CMK (cell line): ENCODE results near the gene ESF1.
"Not testable (repeated sequence)": the region's sequence is repeated elsewhere in the genome, so short reads cannot be mapped to it uniquely, and the experiment has no call there.

ENCODE experiments used
- DNase-seq: peaks from one replicate; pipeline ENCODE4 v3.0.0-alpha.2; 2010; ENCODE audit warnings: low read depth

The ESF1 gene

DNA sequence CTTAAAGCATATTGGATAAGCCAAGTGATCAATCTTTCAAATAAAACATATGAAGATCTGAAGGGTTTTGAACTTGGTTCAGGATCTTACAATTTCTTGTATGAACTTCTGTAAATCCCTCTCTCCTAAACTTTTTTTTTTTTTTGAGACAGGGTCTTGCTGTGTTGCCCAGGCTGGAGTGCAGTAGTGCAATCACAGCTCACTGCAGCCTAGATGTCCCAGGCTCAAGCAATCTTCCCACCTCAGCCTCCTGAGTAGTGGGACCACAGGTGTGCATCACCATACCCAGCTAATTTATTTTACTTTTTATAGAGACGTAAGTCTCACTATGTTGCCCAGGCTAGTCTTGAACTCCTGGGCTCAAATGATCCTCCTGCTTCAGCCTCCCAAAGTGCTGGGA is 46.5 kb downstream of the ESF1 start:
- not testable (repeated sequence) for DNase-seq

DNA sequence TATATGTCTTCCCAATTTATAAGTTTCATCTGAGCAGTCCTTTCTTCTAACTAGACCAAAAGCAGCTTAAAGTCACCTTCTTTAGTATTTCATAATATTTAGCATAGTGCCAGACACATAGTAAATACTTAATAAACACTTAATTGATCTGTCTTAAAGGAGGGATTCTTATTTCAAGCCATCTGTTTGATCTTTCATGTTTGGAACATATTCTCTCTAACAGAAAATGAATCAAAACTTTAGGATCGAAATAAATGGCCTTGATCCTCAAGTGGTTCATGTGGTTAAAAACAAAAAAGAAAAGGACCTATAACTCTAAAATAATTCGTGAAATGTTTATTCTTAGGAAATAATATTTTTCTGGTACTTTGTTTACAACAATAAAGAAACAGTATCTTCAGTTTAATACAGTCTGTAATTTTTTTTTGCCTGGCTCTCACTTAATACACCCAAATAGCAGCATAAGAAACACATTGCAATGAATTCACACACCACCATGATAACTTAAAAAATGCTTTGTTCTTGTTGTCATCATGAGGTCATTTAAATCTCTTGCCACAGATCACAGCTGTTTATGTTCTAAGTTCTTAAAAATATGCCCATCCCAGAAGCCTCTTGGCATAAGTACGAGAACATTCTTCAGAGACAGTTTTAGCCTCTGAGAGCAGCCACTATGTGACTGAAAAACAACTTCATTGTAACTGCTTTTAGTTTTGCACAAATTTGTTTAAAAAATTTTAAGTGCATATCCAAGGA is 48.1 kb downstream of the ESF1 start:
- DNase-seq, result no peak

DNA sequence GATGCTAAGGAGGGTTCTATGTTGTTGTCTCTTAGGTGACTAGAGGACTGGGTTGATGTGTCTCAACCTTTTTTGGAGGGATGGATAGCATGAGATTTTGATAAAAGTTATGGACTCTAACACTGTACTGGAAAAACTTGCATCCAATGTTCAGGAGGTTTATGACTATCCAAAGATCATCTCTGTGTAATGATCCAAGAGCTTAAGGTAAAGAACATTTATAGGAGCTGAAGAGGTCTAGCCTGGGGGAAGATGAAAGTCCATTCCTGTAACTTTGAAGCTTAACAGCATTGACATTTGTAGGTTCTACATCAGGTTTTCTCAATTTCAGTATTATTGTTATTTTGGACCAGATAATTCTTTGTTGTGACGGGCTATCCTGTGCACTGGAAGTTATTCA is 48.9 kb downstream of the ESF1 start:
- DNase-seq, result no peak

DNA sequence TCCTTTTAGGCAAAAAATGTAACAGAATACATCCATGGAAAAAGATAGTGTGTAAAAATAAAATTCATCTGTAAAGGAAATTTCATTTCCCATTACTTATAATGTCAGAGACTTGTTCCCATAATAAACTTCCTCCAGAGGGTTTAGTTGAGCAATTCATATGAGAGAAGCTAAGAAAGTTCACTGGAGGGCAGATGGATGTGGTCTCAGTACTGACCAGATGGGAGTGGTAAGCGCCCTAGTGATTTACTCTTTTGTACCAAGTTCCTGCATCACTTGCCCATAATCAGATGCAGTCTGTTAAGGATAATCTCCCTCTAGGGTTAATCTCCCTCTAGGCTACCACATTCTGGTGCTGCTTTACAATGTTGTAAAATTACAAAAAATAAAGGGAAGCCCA is 61.7 kb downstream of the ESF1 start:
- DNase-seq, result no peak

DNA sequence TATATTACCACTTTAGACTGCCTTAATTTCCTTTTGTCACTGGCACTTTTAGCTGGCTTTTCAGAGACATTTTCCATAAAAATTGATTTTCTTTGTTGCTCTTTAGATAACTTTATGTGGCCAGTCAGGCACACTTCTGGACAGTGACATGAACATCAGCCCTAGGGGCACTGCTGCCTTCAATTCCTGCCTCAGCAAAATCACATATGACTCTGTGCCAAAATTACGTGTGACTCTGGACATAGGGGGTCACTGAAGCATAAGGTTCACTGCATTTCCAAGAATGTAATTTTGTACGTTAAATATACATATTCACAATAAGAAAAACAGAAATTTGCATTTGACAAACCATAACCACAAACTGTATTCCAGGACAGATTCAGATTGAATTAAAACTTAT is 66.5 kb downstream of the ESF1 start:
- no peak for DNase-seq

DNA sequence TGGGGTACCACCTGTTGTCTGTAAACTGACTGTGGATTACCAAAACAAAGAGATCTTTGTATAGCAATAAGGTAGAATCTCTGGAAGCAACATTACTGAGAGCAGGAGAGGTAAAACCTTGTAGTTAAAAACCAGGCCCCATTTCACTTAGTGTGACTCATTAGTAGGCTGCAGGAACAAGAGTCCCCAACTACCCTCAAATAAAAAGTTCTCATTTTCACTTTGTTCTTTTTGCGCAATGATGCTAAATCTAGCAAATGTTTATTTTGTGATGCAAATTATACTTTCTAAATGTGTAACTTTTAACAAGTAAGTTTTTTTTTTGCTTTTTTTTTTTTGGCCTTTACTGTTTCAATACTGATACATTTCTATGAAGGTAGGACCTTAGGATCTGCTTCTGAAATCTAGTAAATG is 67.1 kb downstream of the ESF1 start:
- no peak for DNase-seq

DNA sequence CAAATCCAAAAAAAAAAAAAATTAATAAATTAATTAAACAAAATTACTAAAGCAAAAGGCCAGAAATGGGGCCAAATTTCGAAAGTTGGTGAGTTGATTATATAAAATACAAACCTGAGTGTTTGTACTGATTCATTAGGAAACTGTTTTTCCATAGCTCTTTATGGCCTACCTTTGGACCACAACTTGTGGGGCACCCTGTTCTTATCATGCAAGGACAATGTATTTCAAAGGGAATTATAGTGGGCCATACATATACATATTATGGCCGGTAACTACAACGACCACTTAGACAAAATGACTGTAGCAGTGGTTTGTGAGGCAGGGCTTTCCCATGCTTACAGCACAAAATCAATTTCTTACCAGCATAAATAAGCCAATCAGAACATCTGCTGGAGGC is 69.5 kb downstream of the ESF1 start:
- no peak for DNase-seq

DNA sequence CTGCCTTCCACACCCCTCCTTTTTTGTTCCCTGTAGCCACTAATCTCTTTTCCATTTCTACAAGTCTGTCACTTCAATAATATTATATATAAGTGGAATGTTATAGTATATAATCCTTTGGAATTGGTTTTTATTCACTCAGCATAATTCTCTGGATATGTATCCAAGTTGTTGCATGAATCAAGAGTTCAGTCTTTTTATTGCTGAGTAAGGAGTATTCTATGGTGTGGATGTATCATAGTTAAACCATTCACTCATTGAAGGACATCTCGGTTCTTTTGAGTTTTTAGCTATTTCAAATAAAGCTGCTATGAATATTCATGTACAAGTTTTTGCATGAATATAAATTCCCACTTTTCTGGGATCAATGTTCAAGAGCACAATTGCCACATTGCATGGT is 76.5 kb downstream of the ESF1 start:
- DNase-seq, result no peak

DNA sequence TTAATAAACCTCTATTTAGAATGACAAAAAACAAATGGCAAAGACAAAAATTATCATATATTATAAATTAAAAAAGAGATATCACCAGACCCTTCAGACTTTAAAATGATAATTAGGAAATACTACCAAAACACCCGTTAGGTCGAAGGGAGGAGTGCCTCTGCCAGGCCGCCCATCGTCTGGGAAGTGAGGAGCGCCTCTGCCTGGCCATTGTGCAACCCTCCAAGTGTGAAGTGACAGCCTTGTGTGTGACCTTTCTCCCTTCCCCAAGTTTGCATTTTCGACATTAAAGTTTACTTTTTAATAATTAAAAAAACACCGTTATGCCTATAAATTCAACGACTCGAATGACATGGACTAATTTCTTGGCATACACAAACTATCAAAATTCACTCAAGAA is 81.5 kb downstream of the ESF1 start:
- no peak for DNase-seq

DNA sequence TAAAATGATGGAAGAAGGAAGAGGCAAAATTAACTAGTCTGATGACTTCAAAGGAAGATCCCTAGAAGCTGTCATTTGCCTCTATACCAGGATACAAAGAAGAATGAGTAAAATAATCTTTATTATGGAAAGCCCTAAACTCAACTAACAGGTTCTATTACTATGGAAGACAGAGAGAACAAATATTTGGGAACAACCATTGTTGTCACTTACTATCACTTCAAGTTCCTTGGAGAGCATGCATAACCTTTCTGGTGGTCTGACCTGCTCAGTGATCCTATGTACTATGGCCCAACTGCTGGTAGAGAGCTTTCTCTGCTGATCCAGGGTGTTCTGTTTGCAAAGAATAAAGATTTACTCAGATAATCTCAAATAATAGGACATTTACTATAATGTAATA is 83.2 kb downstream of the ESF1 start:
- no peak for DNase-seq

DNA sequence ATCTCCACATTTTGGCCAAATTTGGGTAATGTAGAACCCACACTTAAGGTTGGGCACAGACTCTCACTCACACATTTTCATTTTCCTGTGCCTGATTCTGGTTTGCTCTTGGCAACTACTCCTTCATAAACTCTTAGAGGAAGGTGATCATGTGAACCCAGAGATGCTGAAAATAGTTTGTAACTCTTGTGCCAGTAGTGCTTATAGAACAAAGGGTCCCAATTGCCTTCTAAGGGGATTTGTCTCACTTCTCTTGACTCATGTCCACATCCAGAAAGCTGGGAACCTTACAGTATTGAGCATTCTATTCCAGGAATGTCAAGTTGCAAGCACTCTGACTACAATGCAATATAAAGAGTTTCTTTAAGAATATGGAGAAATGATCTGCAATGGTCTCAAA is 84.0 kb downstream of the ESF1 start:
- no peak for DNase-seq

DNA sequence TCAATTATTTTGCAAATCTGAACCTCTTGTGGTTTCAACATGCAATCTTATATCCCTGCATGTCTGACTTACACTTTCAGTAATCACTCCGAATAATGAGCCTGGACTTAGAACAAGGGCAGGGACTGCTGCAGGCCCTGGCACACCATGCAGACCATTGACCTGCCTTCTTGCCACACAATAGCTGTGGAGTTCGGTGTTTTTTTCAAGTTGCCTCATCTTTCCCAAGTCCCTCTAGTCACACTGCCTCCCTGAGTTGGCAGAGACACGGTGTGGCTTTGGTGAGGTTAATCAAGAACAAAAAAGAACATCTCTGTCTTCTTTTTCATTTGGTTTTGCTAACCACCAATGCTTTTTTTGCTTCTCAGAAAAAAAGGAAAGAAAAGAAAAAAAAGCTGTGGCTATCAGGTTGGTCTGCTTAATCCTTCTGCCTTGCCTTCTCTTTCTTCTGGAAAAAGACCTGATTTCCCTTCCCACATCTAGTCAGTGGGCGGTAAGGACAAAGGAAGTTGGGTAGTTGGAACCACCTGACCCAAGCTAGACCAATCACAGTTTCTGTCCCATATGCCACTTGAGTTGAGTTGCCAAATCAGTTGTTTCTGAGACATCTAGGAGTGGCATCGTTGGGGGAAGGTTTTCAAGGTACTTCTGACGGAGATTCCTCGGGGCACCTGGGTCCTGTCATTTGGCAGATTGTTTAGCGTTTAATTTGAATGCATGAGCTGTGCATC is 90.1 kb downstream of the ESF1 start:
- no peak for DNase-seq

DNA sequence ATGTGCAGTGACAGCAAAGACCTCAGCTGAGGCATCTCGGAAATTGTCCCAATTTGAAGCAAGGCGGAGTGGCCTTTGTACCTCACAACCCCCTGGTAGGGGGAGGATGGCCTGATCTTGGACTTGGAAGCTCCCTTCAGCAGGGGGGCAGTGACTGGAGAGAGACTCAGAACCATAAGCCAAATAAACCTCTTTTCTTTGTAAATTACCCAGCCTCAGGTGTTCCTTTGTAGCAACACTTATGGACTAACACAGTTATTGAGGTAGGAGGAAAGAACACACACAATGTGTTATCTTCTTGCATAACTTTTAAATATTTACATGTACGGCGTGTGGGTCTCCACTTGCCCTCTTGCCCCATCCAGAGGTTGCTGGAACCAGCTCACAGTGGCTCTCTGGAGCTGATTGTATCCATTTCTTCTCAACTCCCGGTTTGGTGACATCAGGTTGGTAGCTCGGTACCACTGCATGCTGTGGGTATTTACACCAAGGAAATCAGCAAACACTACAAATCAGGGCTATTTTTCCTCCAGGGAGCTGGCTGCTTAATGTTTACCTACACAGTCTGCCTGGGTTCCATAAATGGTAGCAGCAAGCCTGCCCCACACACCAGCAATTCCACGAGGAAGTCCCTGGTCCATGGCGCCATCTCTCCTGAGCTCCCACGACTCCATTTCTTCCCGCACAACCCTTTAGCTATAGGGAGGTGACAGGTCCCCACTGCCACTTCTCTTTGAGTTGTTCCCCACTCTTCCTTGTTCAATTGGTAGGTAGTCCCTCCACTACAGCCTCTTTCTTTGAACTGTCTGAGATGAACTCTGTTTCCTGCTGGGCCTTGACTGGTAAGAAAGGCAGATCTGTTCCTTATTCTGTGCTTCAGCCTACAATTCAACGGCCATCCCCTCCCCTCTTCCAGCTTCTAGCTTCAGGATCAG is 91.7 kb downstream of the ESF1 start:
- DNase-seq, result no peak

DNA sequence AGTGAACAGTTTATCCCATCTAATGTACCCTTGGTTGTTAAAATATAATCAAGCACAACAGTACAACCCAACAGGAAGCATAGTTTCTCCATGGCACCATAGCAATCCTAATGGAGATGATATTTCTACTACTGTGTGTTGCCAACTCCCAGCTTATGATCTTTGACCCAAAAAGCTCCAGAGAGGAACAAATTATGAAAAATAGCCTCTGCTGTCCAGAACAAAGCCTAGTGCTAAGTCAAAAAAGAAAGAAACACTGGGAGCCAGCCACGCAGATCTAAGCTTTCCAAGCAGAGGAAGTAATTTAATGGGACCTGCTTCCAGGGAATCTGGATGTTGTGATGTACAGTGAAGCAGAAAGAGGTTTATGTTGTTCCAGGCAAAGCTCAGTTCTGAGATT is 93.8 kb downstream of the ESF1 start:
- DNase-seq, result no peak

DNA sequence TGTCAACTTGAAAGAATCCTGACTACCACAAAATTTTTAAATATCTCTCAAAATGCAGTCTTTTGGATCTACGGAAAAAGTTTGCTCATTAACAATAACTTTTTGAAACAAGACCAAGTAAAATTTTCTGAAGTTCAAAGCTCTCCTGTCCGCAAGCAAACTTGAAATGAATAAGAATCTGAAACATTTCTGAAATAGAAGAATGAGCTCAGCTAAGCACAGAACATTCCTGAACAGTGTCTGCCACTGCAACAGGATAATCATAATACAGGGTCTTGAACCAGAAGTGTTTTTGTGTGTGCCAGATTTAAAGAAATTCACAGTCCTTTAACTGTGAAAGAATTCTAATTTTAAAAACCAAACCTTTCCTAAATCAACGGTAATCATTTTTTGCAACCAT is 96.9 kb downstream of the ESF1 start:
- DNase-seq, result no peak

DNA sequence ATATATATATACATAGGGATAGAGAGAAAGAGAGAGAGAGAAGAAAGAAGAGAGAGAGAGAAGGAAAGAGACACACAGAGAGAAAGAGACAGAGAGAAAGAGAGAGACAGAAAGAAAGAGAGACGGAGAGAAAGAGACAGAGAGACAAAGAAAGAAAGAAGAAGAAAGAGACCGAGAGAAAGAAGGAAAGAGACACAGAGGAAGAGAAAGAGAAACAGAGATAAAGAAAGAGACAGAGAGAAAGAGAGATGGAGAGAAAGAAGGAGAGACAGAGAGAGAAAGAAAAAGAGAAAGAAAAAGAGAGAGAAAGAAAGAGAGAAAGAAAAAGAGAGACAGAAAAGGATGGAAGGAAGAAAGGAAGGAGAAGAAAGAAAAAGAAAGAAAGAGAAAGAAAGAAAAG is 99.1 kb downstream of the ESF1 start:
- DNase-seq, result no peak

DNA sequence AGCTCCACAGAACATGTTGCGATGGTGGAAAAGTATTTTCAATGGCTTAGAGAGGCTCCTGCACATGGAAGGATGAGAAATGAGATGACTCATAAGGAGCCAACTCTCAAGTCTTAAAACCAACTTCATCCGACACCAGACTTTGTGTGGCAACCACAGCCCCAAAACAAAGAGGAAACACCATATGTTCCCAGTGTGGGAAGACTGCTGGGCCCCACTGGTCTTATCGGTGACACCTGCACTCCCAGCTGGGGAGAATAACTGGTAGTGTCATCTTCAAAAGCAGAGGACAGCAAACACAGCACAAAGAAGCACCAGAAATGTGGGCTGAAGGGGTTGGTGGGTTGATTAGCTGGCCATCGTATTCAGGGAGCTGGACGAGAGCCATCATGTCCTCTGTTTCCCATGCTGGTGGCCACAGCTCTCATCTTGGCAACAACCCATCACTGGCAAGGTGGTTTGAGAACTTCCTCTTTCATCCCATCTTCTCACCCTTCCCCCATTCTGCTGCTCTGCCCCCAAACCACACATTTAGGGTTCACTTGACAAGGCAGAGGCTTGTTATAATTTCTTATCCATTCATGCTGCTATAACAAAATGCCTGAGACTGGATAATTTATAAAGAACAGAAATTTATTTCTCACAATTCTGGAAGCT is 100.0 kb downstream of the ESF1 start:
- DNase-seq, result peak; percentile 2

DNA sequence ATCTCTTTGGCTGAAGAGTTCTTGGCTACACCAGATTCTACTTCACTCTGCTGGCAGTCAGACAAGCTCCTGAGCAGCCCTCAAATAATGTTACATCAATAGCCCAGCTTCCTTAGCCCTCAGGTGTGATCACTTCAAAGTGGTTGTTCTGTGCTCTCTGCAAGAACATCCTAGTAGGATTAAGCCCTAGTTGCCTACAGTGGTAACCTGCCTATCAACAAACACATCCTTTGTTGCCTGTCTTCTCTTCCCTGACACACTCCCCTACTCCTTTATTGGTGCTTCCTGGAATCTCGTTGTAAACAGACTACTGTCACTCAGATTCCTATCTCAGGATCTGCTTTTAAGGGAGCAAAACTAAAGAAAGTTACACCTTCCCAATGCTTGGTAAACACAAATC is 100.9 kb downstream of the ESF1 start:
- no peak for DNase-seq

DNA sequence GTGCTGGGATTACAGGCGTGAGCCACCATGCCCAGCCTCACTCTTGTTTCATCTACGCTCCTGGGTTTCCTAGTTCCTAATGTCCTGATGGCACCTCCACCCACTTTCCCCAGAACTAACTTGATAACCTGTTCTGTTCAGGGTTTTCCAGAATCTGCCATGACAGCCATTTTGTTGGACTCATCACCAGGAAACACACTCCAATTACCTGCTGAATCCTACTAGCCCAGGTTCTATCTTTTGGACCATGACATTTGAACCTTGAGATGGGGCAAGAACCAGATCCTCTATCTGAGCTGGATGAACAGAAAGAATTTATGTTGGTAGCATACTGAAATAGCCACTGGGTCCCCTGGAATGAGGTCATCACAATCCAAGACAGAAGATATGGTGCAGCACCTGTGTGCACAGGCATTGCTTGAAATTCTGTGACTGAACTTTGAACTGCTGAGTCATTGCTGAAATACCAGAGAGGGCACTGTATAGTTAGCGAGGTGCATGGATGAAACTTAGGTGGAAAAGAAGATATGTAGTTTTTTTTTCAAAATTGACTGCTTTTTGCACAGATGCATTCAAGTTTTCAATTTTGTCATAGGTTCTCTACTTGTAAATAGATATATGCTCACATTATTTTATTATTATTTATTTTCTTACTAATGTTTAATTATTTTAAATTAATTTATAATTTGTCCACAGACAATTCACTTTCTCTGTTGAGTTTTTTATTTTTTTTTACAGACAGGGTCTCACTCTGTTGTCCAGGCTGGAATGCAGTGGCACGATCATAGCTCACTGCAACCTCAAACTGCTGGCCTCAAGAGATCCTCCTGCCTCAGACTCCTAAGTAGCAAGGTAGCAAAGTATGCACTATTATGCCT is 103.2 kb downstream of the ESF1 start:
- DNase-seq, result no peak

DNA sequence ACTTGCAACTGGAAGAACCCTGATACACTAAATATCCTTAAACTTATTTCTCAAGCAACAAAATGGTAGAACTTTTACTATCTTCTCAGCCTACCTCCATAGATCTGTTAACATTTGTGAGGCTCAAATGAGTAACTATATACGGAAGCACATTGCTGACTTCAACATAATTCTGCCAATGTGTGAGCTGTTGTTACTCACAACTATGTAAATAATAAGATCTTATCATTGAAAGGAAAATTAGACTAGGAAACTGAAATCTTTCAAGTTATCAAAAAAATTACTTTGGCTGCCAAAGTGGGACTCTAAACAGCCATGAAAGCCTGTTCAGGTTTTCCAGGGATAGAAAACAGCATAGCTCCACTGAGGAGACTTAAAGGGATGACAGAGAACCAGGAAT is 105.8 kb downstream of the ESF1 start:
- no peak for DNase-seq

DNA sequence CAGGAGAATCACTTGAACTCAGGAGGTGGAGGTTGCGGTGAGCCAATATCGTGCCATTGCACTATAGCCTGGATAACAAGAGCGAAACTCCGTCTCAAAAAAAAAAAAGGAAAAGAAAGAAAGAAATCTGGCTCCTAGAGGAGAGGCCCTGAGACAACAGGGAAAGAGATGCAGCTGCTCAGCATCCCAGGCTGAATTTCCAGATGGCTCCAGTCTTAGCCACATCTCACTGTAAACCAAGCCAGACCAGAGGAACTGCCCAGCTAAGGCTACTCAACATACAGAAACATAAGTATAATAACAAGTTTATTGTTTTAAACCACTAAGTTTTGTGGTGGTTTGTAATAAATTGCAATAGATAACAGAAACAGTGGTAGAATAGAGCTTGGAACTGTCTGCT is 107.5 kb downstream of the ESF1 start:
- no peak for DNase-seq
